HepG2 (cell line): Measurements from ENCODE around the gene SLC38A2. TPM values are rescaled to one million over a fixed set of nuclear protein-coding genes. Genes with fewer than 3 reads are reported as not detected.

Experiments used
- CENPX ChIP-seq: sonication (generic); formaldehyde crosslinking; IDR thresholded peaks from 2 replicates; pipeline ENCODE4 v1.9.0; 2021; ENCODE audit warnings: mild to moderate bottlenecking, missing genetic modification reagents, moderate library complexity
- DRAP1 ChIP-seq: IDR thresholded peaks from 2 replicates; pipeline ENCODE4 v1.6.1; 2016; ENCODE audit warnings: missing genetic modification reagents, missing compliant biosample characterization
- ESRRA ChIP-seq: sonication (generic); formaldehyde crosslinking; IDR thresholded peaks from 2 replicates; pipeline ENCODE4 v1.5.1; 2020; ENCODE audit warnings: mild to moderate bottlenecking, low read depth, missing genetic modification reagents
- FOXA3 ChIP-seq: IDR thresholded peaks from 2 replicates; pipeline ENCODE4 v1.6.1; 2016; ENCODE audit warnings: missing genetic modification reagents, missing compliant biosample characterization
- HMGXB3 ChIP-seq: sonication (generic); formaldehyde crosslinking; IDR thresholded peaks from 2 replicates; pipeline ENCODE4 v1.4.0; 2020; ENCODE audit warnings: missing genetic modification reagents, borderline replicate concordance
- MLLT10 ChIP-seq: sonication (generic); formaldehyde crosslinking; IDR thresholded peaks from 2 replicates; pipeline ENCODE4 v1.4.0; 2020; ENCODE audit warnings: missing genetic modification reagents
- PAWR ChIP-seq: sonication (generic); formaldehyde crosslinking; IDR thresholded peaks from 2 replicates; pipeline ENCODE4 v1.4.0; 2020; ENCODE audit warnings: missing genetic modification reagents, mild to moderate bottlenecking, borderline replicate concordance
- PLRG1 ChIP-seq: fragments of 450-650 bp; conservative IDR thresholded peaks from 2 replicates; pipeline ENCODE4 v1.6.1; 2016
- POGK ChIP-seq: sonication (generic); formaldehyde crosslinking; conservative IDR thresholded peaks from 2 replicates; pipeline ENCODE4 v1.8.0; 2022; ENCODE audit warnings: mild to moderate bottlenecking, moderate library complexity, missing genetic modification reagents
- PRDM15 ChIP-seq: sonication (generic); formaldehyde crosslinking; IDR thresholded peaks from 2 replicates; pipeline ENCODE4 v1.4.0; 2020; ENCODE audit warnings: missing genetic modification reagents
- PRPF4 ChIP-seq: fragments of 200-400 bp; formaldehyde crosslinking; IDR thresholded peaks from 2 replicates; pipeline ENCODE4 v1.6.1; 2016; ENCODE audit warnings: low read length, low read depth; ENCODE audit not compliant: poor library complexity, severe bottlenecking
- RXRB ChIP-seq: IDR thresholded peaks from 2 replicates; pipeline ENCODE4 v1.6.1; 2016; ENCODE audit warnings: borderline replicate concordance, missing genetic modification reagents, missing compliant biosample characterization
- SIN3A ChIP-seq: IDR thresholded peaks from 2 replicates; pipeline ENCODE4 v1.6.1; 2011; ENCODE audit warnings: low read depth, mild to moderate bottlenecking, control low read depth, low read length, borderline replicate concordance
- SIX1 ChIP-seq: sonication (generic); formaldehyde crosslinking; IDR thresholded peaks from 2 replicates; pipeline ENCODE4 v1.4.0; 2020; ENCODE audit warnings: missing genetic modification reagents, borderline replicate concordance
- ZNF235 ChIP-seq: sonication (generic); formaldehyde crosslinking; IDR thresholded peaks from 2 replicates; pipeline ENCODE4 v1.8.1; 2023; ENCODE audit warnings: mild to moderate bottlenecking, missing genetic modification reagents, borderline replicate concordance
- ZNF343 ChIP-seq: sonication (generic); formaldehyde crosslinking; IDR thresholded peaks from 2 replicates; pipeline ENCODE4 v1.4.0; 2020; ENCODE audit warnings: mild to moderate bottlenecking, missing genetic modification reagents
- ZNF543 ChIP-seq: sonication (generic); formaldehyde crosslinking; IDR thresholded peaks from 2 replicates; pipeline ENCODE4 v1.4.0; 2020; ENCODE audit warnings: mild to moderate bottlenecking, missing genetic modification reagents
- ZNF552 ChIP-seq: sonication (generic); formaldehyde crosslinking; IDR thresholded peaks from 2 replicates; pipeline ENCODE4 v1.9.0; 2022; ENCODE audit warnings: missing genetic modification reagents, mild to moderate bottlenecking, borderline replicate concordance
- ZNF619 ChIP-seq: sonication (generic); formaldehyde crosslinking; IDR thresholded peaks from 2 replicates; pipeline ENCODE4 v1.4.0; 2020; ENCODE audit warnings: mild to moderate bottlenecking, missing genetic modification reagents
- ZNF691 ChIP-seq: sonication (generic); formaldehyde crosslinking; IDR thresholded peaks from 2 replicates; pipeline ENCODE4 v1.4.0; 2020; ENCODE audit warnings: missing genetic modification reagents, low read depth, mild to moderate bottlenecking, borderline replicate concordance
- polyA plus RNA-seq, 8 experiments: library from polyadenylated mRNA; depleted of rRNA in 3 of 8; stranded (reverse) in 7 of 8; unstranded in 1 of 8; fragments of >200 nt; fragmentation: Illumina TruSeq in 4 of 8; extraction: Trizol in 4 of 8; gene quantifications; 2 replicates each; pipeline versions ENCODE4 v1.2.1 to v1.2.3, GENCODE V29; 2011 to 2016; ENCODE audit warnings: low read depth in 4 of 8, missing spikeins in 1 of 8, mixed read lengths in 1 of 8; ENCODE audit not compliant: insufficient read depth in 1 of 8
- total RNA-seq, 5 experiments: library from RNA; depleted of rRNA; stranded (reverse); fragments of >200 nt; fragmentation: Illumina TruSeq; extraction: Trizol; gene quantifications; 2 replicates each; pipeline ENCODE4 v1.2.3, GENCODE V29; 2016; ENCODE audit warnings: low read depth in 1 of 5

SLC38A2 gene
- total and polyA plus RNA-seq, 2 of the 13 experiments (the other 11 are each of a cell fraction or from before 2014, with no cell fraction given), result 368 to 880 TPM

- TF ChIP-seq PRDM15 (CRISPR knock-in tag) (no peak), HMGXB3 (CRISPR knock-in tag) (no peak), ZNF343 (no peak), MLLT10 (CRISPR knock-in tag) (no peak), ZNF235 (no peak), SIX1 (CRISPR knock-in tag) (no peak), PRPF4 (no peak), ZNF691 (CRISPR knock-in tag) (no peak), SIN3A (no peak), PLRG1 (no peak), POGK (no peak), ZNF552 (CRISPR knock-in tag) (no peak), ZNF619 (no peak), ZNF543 (CRISPR knock-in tag) (no peak), CENPX (no peak), ESRRA (CRISPR knock-in tag) (no peak), RXRB (CRISPR knock-in tag) (0 out of 2 replicates have a peak, but pooled peaks have one; percentile 6), FOXA3 (no peak), PAWR (CRISPR knock-in tag) (no peak), DRAP1 (CRISPR knock-in tag) (no peak)
Observed at GRCh38 chr12:46369095-46369473, 3.5 kb downstream of the SLC38A2 start (continued).
